Colonic mucosa (tissue), 4 donors: ENCODE measurements around the gene ZDHHC22. TPM values are rescaled to one million over a fixed set of nuclear protein-coding genes. Genes with fewer than 3 reads are reported as not detected.

Experiments
- DNase-seq: peaks from one replicate; pipeline ENCODE4 v3.0.0-alpha.2; 2020
- H3K27ac ChIP-seq: fragments of 200-600 bp; one replicate; pipeline ENCODE4 v1.8.0; 2021
- H3K27me3 ChIP-seq: fragments of 200-600 bp; one replicate; pipeline ENCODE4 v1.8.0; 2021
- H3K36me3 ChIP-seq: fragments of 200-600 bp; one replicate; pipeline ENCODE4 v1.8.0; 2021
- H3K4me1 ChIP-seq: fragments of 200-600 bp; one replicate; pipeline ENCODE4 v1.8.0; 2021; ENCODE audit warnings: mild to moderate bottlenecking
- H3K4me3 ChIP-seq: fragments of 200-600 bp; one replicate; pipeline ENCODE4 v1.8.0; 2021
- H3K9ac ChIP-seq, 2 donors: one replicate each; pipeline ENCODE4 v1.7.0; 2013; ENCODE audit warnings: control low read depth in 2 of 2, low read depth in 2 of 2, low read length in 2 of 2
- H3K9me3 ChIP-seq: fragments of 200-600 bp; one replicate; pipeline ENCODE4 v1.8.0; 2021
- CTCF ChIP-seq: fragments of 200-600 bp; IDR thresholded peaks from one replicate; pipeline ENCODE4 v1.8.0; 2022; ENCODE audit warnings: antibody characterized with exemption, mild to moderate bottlenecking
- intact Hi-C: fragments of 100-400 bp; cut with DNase I; formaldehyde crosslinking; loops from one replicate; pipeline ENCODE4 v1.14.1; 2022
- total RNA-seq, 2 donors: library from RNA; stranded (reverse); fragmentation: NEBNext Ultra II Directional in 1 of 2; extraction: Animal tissue kit (Norgen Biotek cat#: 25700) in 1 of 2; gene quantifications; one replicate each; pipeline ENCODE4 v1.2.1, GENCODE V29; 2021
- donor health status: healthy.
- donor health status: DM: no; HTN: no; CAD: no.
- donor health status: DM: no; HTN: no; CAD: no.

Gene ZDHHC22
- total RNA-seq, 2 donors from 2014 or later = 0.07 to 0.42 TPM

GRCh38 chr14:77097006-77097699 is 44.4 kb downstream of the ZDHHC22 start:
- no peak for TF ChIP-seq CTCF
- H3K9ac ChIP-seq = peak overlapping the region; percentile 89 to 90
- H3K27ac ChIP-seq = peak overlapping the region; percentile 98
- no peaks in the 10 kb centered on the region for H3K27me3 ChIP-seq
- peak overlapping the region; percentile 70 for H3K4me3 ChIP-seq
- H3K9me3 ChIP-seq = no peaks in the 10 kb centered on the region
- no peaks in the 10 kb centered on the region for H3K36me3 ChIP-seq
- peaks cover 14% of the 10 kb centered on the region for H3K4me1 ChIP-seq
- intact Hi-C loops = no loop called here
- DNase-seq = no peak

GRCh38 chr14:77094672-77095284 is 46.8 kb downstream of the ZDHHC22 start:
- no peak overlapping the region for H3K9ac ChIP-seq
- peak; percentile 69 for TF ChIP-seq CTCF
- peaks cover 2% of the 10 kb centered on the region for H3K4me1 ChIP-seq
- intact Hi-C loops = no loop called here
- no peaks in the 10 kb centered on the region for H3K9me3 ChIP-seq
- H3K36me3 ChIP-seq = no peaks in the 10 kb centered on the region
- DNase-seq = peak; percentile 86
- H3K27ac ChIP-seq = no peak overlapping the region
- no peaks in the 10 kb centered on the region for H3K27me3 ChIP-seq
- no peak overlapping the region for H3K4me3 ChIP-seq

- no peaks in the 10 kb centered on the region for H3K27me3 ChIP-seq
- DNase-seq = no peak
- H3K9me3 ChIP-seq = no peaks in the 10 kb centered on the region
- H3K4me3 ChIP-seq = no peak overlapping the region
- no peaks in the 10 kb centered on the region for H3K36me3 ChIP-seq
- H3K9ac ChIP-seq = no peak overlapping the region
- no peaks in the 10 kb centered on the region for H3K4me1 ChIP-seq
- intact Hi-C loops = no loop called here
- H3K27ac ChIP-seq = no peak overlapping the region
- TF ChIP-seq CTCF = no peak
Measured at GRCh38 chr14:77092676-77093075, 48.9 kb downstream of the ZDHHC22 start.

- Histone ChIP-seq H3K27me3 (no peaks in the 10 kb centered on the region), H3K36me3 (no peaks in the 10 kb centered on the region), H3K4me3 (no peak overlapping the region), H3K4me1 (no peaks in the 10 kb centered on the region), H3K9ac (no peak overlapping the region), H3K9me3 (no peaks in the 10 kb centered on the region), H3K27ac (no peak overlapping the region)
- no peak for DNase-seq
- TF ChIP-seq CTCF = no peak
- intact Hi-C loops = no loop called here
Measured at GRCh38 chr14:77091518-77091917, 50.1 kb downstream of the ZDHHC22 start.

- intact Hi-C loops = no loop called here
- no peaks in the 10 kb centered on the region for H3K27me3 ChIP-seq
- H3K9ac ChIP-seq = peak overlapping the region in 1 of 2 donors; percentile 47
- H3K4me1 ChIP-seq = no peaks in the 10 kb centered on the region
- H3K4me3 ChIP-seq = no peak overlapping the region
- TF ChIP-seq CTCF = no peak
- H3K36me3 ChIP-seq = no peaks in the 10 kb centered on the region
- no peaks in the 10 kb centered on the region for H3K9me3 ChIP-seq
- DNase-seq = no peak
- H3K27ac ChIP-seq = peak overlapping the region; percentile 9
Measured at GRCh38 chr14:77088645-77089044, 52.9 kb downstream of the ZDHHC22 start.
